Measurements from ENCODE around the gene FBXL16.

- TF ChIP-seq, protein P1, sequence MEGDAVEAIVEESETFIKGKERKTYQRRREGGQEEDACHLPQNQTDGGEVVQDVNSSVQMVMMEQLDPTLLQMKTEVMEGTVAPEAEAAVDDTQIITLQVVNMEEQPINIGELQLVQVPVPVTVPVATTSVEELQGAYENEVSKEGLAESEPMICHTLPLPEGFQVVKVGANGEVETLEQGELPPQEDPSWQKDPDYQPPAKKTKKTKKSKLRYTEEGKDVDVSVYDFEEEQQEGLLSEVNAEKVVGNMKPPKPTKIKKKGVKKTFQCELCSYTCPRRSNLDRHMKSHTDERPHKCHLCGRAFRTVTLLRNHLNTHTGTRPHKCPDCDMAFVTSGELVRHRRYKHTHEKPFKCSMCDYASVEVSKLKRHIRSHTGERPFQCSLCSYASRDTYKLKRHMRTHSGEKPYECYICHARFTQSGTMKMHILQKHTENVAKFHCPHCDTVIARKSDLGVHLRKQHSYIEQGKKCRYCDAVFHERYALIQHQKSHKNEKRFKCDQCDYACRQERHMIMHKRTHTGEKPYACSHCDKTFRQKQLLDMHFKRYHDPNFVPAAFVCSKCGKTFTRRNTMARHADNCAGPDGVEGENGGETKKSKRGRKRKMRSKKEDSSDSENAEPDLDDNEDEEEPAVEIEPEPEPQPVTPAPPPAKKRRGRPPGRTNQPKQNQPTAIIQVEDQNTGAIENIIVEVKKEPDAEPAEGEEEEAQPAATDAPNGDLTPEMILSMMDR (IDR thresholded peaks at IDR 0.05): no peak
- TF ChIP-seq EZH2 (IDR thresholded peaks at IDR 0.05) (no peak), EZH2phosphoT487 (IDR thresholded peaks at IDR 0.05) (no peak)
Observed at GRCh38 chr16:657487-657886, 48.1 kb downstream of the FBXL16 start.
